Neuronal stem cell (in vitro differentiated cells): ENCODE results near the gene BRSK2.

Source experiments
- DNase-seq: peaks from one replicate; pipeline ENCODE4 v3.0.0-alpha.2; 2013; ENCODE audit warnings: low spot score
- H2AFZ ChIP-seq: one replicate; pipeline ENCODE4 v1.6.1; 2013; ENCODE audit warnings: mild to moderate bottlenecking, low read length, inconsistent platforms
- H2AK5ac ChIP-seq: 2 replicates; pipeline ENCODE4 v1.6.1; 2013; ENCODE audit warnings: low read depth, mild to moderate bottlenecking, inconsistent platforms, low read length, moderate library complexity, mixed read lengths
- H2BK120ac ChIP-seq: 2 replicates; pipeline ENCODE4 v1.6.1; 2013; ENCODE audit warnings: low read depth, mild to moderate bottlenecking, inconsistent platforms, low read length, moderate library complexity, mixed read lengths
- H2BK12ac ChIP-seq: one replicate; pipeline ENCODE4 v1.6.1; 2013; ENCODE audit warnings: low read length, inconsistent platforms
- H2BK15ac ChIP-seq: 2 replicates; pipeline ENCODE4 v1.6.1; 2013; ENCODE audit warnings: mild to moderate bottlenecking, low read length, inconsistent platforms, mixed read lengths
- H2BK5ac ChIP-seq: one replicate; pipeline ENCODE4 v1.6.1; 2013; ENCODE audit warnings: inconsistent platforms, mild to moderate bottlenecking, low read length, moderate library complexity
- H3K14ac ChIP-seq: one replicate; pipeline ENCODE4 v1.6.1; 2013; ENCODE audit warnings: low read length, inconsistent platforms
- H3K18ac ChIP-seq: 2 replicates; pipeline ENCODE4 v1.6.1; 2013; ENCODE audit warnings: low read length, inconsistent platforms
- H3K23ac ChIP-seq: 2 replicates; pipeline ENCODE4 v1.6.1; 2013; ENCODE audit warnings: low read depth, mild to moderate bottlenecking, mixed read lengths, low read length, inconsistent platforms; ENCODE audit not compliant: poor library complexity
- H3K27ac ChIP-seq: replicated peaks from 3 replicates; pipeline ENCODE4 v1.5.1; 2013; ENCODE audit warnings: low read length, inconsistent platforms
- H3K27me3 ChIP-seq, 3 experiments: 2 replicates each; pipeline ENCODE4 v1.6.1; 2013; ENCODE audit warnings: low read length in 3 of 3, mild to moderate bottlenecking in 2 of 3, inconsistent platforms in 1 of 3, low read depth in 1 of 3, mixed read lengths in 1 of 3, moderate library complexity in 1 of 3; ENCODE audit not compliant: control insufficient read depth in 3 of 3, insufficient read depth in 3 of 3
- H3K36me3 ChIP-seq, 2 donors: replicated peaks in 1 of 2; 2 replicates each; pipeline ENCODE4 v1.6.1; 2013; ENCODE audit warnings: low read length in 2 of 2; ENCODE audit not compliant: control insufficient read depth in 2 of 2, insufficient read depth in 2 of 2
- H3K4ac ChIP-seq: 2 replicates; pipeline ENCODE4 v1.6.1; 2013; ENCODE audit warnings: inconsistent platforms, mild to moderate bottlenecking, low read length, moderate library complexity
- H3K4me1 ChIP-seq, 2 donors: 1 replicate in 1 of 2; 2 replicates in 1 of 2; pipeline ENCODE4 v1.6.1; 2013; ENCODE audit warnings: low read length in 2 of 2, low read depth in 1 of 2; ENCODE audit not compliant: control insufficient read depth in 2 of 2, insufficient read depth in 1 of 2
- H3K4me2 ChIP-seq: one replicate; pipeline ENCODE4 v1.6.1; 2013; ENCODE audit warnings: mild to moderate bottlenecking, low read length, inconsistent platforms; ENCODE audit not compliant: insufficient read depth, poor library complexity, severe bottlenecking
- H3K4me3 ChIP-seq, 2 donors: 2 replicates each; pipeline ENCODE4 v1.5.1; 2013; ENCODE audit warnings: low read length in 2 of 2, mild to moderate bottlenecking in 2 of 2, inconsistent platforms in 1 of 2, moderate library complexity in 1 of 2
- H3K79me1 ChIP-seq: one replicate; pipeline ENCODE4 v1.6.1; 2013; ENCODE audit warnings: low read depth, mild to moderate bottlenecking, inconsistent platforms, low read length, moderate library complexity
- H3K9ac ChIP-seq: one replicate; pipeline ENCODE4 v1.6.1; 2013; ENCODE audit warnings: mild to moderate bottlenecking, low read depth, low read length, inconsistent platforms; ENCODE audit not compliant: poor library complexity
- H3K9me3 ChIP-seq, 2 donors: replicated peaks in 1 of 2; 2 replicates each; pipeline versions ENCODE3 to v1.6.1; 2013; ENCODE audit warnings: low read length in 2 of 2, mild to moderate bottlenecking in 2 of 2, inconsistent platforms in 1 of 2, low read depth in 1 of 2, mixed read lengths in 1 of 2, moderate library complexity in 1 of 2; ENCODE audit not compliant: control insufficient read depth in 2 of 2, insufficient read depth in 1 of 2
- H4K8ac ChIP-seq: one replicate; pipeline ENCODE4 v1.6.1; 2013; ENCODE audit warnings: low read depth, mild to moderate bottlenecking, inconsistent platforms, low read length, moderate library complexity
- H4K91ac ChIP-seq: one replicate; pipeline ENCODE4 v1.6.1; 2013; ENCODE audit warnings: low read length, low read depth, mild to moderate bottlenecking, inconsistent platforms; ENCODE audit not compliant: poor library complexity
- WGBS, 2 donors: extraction: QIAGEN DNeasy Blood & Tissue Kit; methylation state at CpG; one replicate each; pipeline ENCODE4 v1.1.7; 2013; ENCODE audit warnings: missing lambda C conversion rate in 2 of 2, mixed read lengths in 1 of 2; ENCODE audit not compliant: insufficient read length in 2 of 2, insufficient replicate concordance in 1 of 2; ENCODE audit errors: extremely low coverage in 2 of 2; 5-methylcytosine and 5-hydroxymethylcytosine counted together

Gene BRSK2

GRCh38 chr11:1352696-1353382, 36.9 kb upstream of the BRSK2 start:
- H2AK5ac ChIP-seq: peak overlapping the region; percentile 97
- peak overlapping the region; percentile 57 for H3K18ac ChIP-seq
- no peaks in the 10 kb centered on the region for H3K79me1 ChIP-seq
- peak overlapping the region; percentile 66 for H3K4ac ChIP-seq
- H2BK12ac ChIP-seq: no peak overlapping the region
- no peak overlapping the region for H2AFZ ChIP-seq
- no peak overlapping the region for H3K23ac ChIP-seq
- no peak overlapping the region for H3K14ac ChIP-seq
- WGBS, 2 donors: no CpG with 5 or more reads among the region's 8 CpGs
- H3K36me3 ChIP-seq: no peaks in the 10 kb centered on the region
- DNase-seq: no peak
- H3K27me3 ChIP-seq: peaks cover 0 to 27% (median 2%) of the 10 kb centered on the region in 3 experiments
- peak overlapping the region; percentile 67 for H2BK15ac ChIP-seq
- no peak overlapping the region for H2BK120ac ChIP-seq
- peaks cover 22 to 24% of the 10 kb centered on the region in 2 donors for H3K4me1 ChIP-seq
- H2BK5ac ChIP-seq: peak overlapping the region; percentile 93
- H3K4me3 ChIP-seq: no peak overlapping the region
- no peak overlapping the region for H3K9ac ChIP-seq
- no peaks in the 10 kb centered on the region for H3K9me3 ChIP-seq
- no peak overlapping the region for H3K27ac ChIP-seq
- H4K91ac ChIP-seq: no peak overlapping the region
- no peak overlapping the region for H3K4me2 ChIP-seq
- H4K8ac ChIP-seq: no peak overlapping the region

- Histone ChIP-seq H2BK5ac (peak overlapping the region; percentile 93), H2BK120ac (no peak overlapping the region), H3K4me2 (no peak overlapping the region), H3K14ac (peak overlapping the region; percentile 71), H3K27ac (no peak overlapping the region), H3K79me1 (peaks cover 2% of the 10 kb centered on the region), H3K9ac (no peak overlapping the region), H3K4me3 (no peak overlapping the region), H2BK15ac (peak overlapping the region; percentile 67), H3K4ac (peak overlapping the region; percentile 66), H3K23ac (peak overlapping the region; percentile 68), H4K8ac (no peak overlapping the region), H2AFZ (no peak overlapping the region), H4K91ac (no peak overlapping the region), H3K27me3 (peaks cover 0 to 27% (median 2%) of the 10 kb centered on the region in 3 experiments), H3K18ac (peak overlapping the region; percentile 57), H3K4me1 (peaks cover 15 to 18% of the 10 kb centered on the region in 2 donors), H3K9me3 (no peaks in the 10 kb centered on the region), H2AK5ac (peak overlapping the region; percentile 97), H3K36me3 (no peaks in the 10 kb centered on the region), H2BK12ac (peak overlapping the region; percentile 84)
- DNase-seq: no peak
- WGBS, 2 donors: no CpG with 5 or more reads among the region's 32 CpGs
Observed at GRCh38 chr11:1353383-1354124, 36.2 kb upstream of the BRSK2 start.

- no peak overlapping the region for H4K8ac ChIP-seq
- DNase-seq: no peak
- WGBS, 2 donors: no CpG with 5 or more reads among the region's 32 CpGs
Observed at GRCh38 chr11:1354125-1354938, 35.4 kb upstream of the BRSK2 start.

More at GRCh38 chr11:1354125-1354938, 35.4 kb upstream of the BRSK2 start:
- no peak overlapping the region for H3K27ac ChIP-seq
- H3K27me3 ChIP-seq: peaks cover 0 to 27% (median 2%) of the 10 kb centered on the region in 3 experiments
- H3K4me1 ChIP-seq: peaks cover 7 to 10% of the 10 kb centered on the region in 2 donors
- H2AFZ ChIP-seq: no peak overlapping the region
- H3K23ac ChIP-seq: peak overlapping the region; percentile 68
- H2BK120ac ChIP-seq: no peak overlapping the region
- peak overlapping the region; percentile 44 for H3K9ac ChIP-seq
- peak overlapping the region; percentile 81 for H2AK5ac ChIP-seq
- peak overlapping the region; percentile 76 for H3K18ac ChIP-seq
- no peaks in the 10 kb centered on the region for H3K36me3 ChIP-seq
- peak overlapping the region; percentile 88 for H2BK12ac ChIP-seq
- H3K4me2 ChIP-seq: no peak overlapping the region
- peak overlapping the region; percentile 71 for H3K14ac ChIP-seq
- H4K91ac ChIP-seq: no peak overlapping the region
- peak overlapping the region; percentile 23 for H3K4ac ChIP-seq
- H3K4me3 ChIP-seq: no peak overlapping the region
- no peaks in the 10 kb centered on the region for H3K9me3 ChIP-seq
- H3K79me1 ChIP-seq: peaks cover 2% of the 10 kb centered on the region
- H2BK5ac ChIP-seq: peak overlapping the region; percentile 82
- H2BK15ac ChIP-seq: peak overlapping the region; percentile 47
